Measurements from ENCODE around the gene ZNF607.

DNA sequence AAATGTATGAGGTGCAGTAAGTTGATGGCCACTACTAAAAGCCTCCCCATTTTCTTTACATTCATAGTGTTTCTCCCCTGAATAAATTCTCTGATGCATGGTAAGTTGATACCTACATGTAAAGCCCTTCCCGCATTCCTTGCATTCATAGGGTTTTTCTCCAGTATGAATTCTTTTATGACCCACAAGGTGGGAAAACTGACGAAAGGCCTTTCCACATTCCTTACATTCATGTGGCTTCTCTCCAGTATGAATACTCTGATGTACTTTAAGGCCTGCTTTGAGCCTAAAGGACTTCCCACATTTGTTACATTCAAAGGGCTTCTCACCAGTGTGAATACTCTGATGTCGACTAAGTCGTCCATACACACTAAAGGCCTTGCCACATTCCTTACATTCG, 20.5 kb downstream of the ZNF607 start:
- TF ChIP-seq GATA2 (IDR thresholded peaks at IDR 0.05; ENCODE audit: low read depth, low read length), result no peak
- TF ChIP-seq GATA3 (IDR thresholded peaks at IDR 0.05; ENCODE audit: low read depth, low read length), result no peak

Measured in SH-SY5Y (cell line).